GM18909 (cell line): Measurements from ENCODE around the gene CBX6.

ENCODE experiments used
- ATAC-seq: cut with Tn5 transposase; IDR thresholded peaks from one replicate; pipeline ENCODE4 v1.9.1; 2021; ENCODE audit warnings: mild to moderate bottlenecking; ENCODE audit not compliant: unreplicated experiment, poor library complexity

CBX6 gene

GRCh38 chr22:38826801-38827200 lies 45.2 kb downstream of the CBX6 start:
- ATAC-seq, result no peak

- no peak for ATAC-seq
These were observed 45.6 kb downstream of the CBX6 start for GRCh38 chr22:38826386-38826785.

GRCh38 chr22:38824585-38824984 lies 47.4 kb downstream of the CBX6 start:
- no peak for ATAC-seq

GRCh38 chr22:38823637-38824036 lies 48.4 kb downstream of the CBX6 start:
- ATAC-seq, result no peak

- ATAC-seq, result no peak
These were observed 48.9 kb downstream of the CBX6 start for GRCh38 chr22:38823076-38823475.

- ATAC-seq, result no peak
These were observed 52.0 kb downstream of the CBX6 start for GRCh38 chr22:38820020-38820419.

GRCh38 chr22:38819387-38819940 lies 52.6 kb downstream of the CBX6 start:
- no peak for ATAC-seq

- ATAC-seq, result no peak
These were observed 54.8 kb downstream of the CBX6 start for GRCh38 chr22:38817196-38817595.

GRCh38 chr22:38815842-38816241 lies 56.2 kb downstream of the CBX6 start:
- no peak for ATAC-seq
